Measurements from ENCODE around the gene PARP15. TPM values are rescaled to one million over a fixed set of nuclear protein-coding genes. Genes with fewer than 3 reads are reported as not detected.

The PARP15 gene
- total RNA-seq, 1 experiment from 2014 or later, result 0.24 TPM

- no peaks in the 10 kb centered on the region for H3K79me1 ChIP-seq (ENCODE audit: insufficient read depth, low read depth, low read length, poor library complexity, severe bottlenecking)
- H3K4me2 ChIP-seq (ENCODE audit: insufficient read depth, insufficient read length, low read length), result no peak overlapping the region
- H2BK5ac ChIP-seq (ENCODE audit: insufficient read length, low read length), result no peak overlapping the region
- WGBS (ENCODE audit: extremely low coverage, insufficient read length, low lambda C conversion rate), result no CpG with 5 or more reads among the region's 1 CpG
- H3K36me3 Mint-ChIP-seq (ENCODE audit: insufficient read depth in 1 of 3, low read depth in 3 of 3), result peaks cover 11 to 26% (median 19%) of the 10 kb centered on the region in 3 experiments
- H3K4ac ChIP-seq (ENCODE audit: low read depth, low read length), result no peak overlapping the region
- no peak overlapping the region for H3K9ac ChIP-seq (ENCODE audit: extremely low read depth, insufficient read length, low read length)
- H3K18ac ChIP-seq (ENCODE audit: insufficient read length, low read depth, low read length), result no peak overlapping the region
- no peaks in the 10 kb centered on the region for H3K79me2 ChIP-seq (ENCODE audit: insufficient read depth, low read length)
- no peak overlapping the region for H2BK120ac ChIP-seq (ENCODE audit: low read depth, low read length, poor library complexity, severe bottlenecking)
- H3K4me1 ChIP-seq (ENCODE audit: insufficient read depth, low read length), result no peaks in the 10 kb centered on the region; the same call in 1 of the 2 replicates
- no peak overlapping the region for H4K91ac ChIP-seq (ENCODE audit: insufficient read length, low read depth, low read length)
- no peak overlapping the region for H2AK5ac ChIP-seq (ENCODE audit: insufficient read length, low read length)
- H3K56ac ChIP-seq (ENCODE audit: insufficient read length, low read depth, low read length), result no peak overlapping the region
- H3K23ac ChIP-seq (ENCODE audit: insufficient read length, low read depth, low read length), result no peak overlapping the region
- H2AFZ ChIP-seq (ENCODE audit: low read length), result no peak overlapping the region
- no peak overlapping the region for H3K4me3 Mint-ChIP-seq
- no peaks in the 10 kb centered on the region for H3K27me3 ChIP-seq (ENCODE audit: insufficient read depth, low read length)
- H2BK20ac ChIP-seq (ENCODE audit: low read depth, low read length, poor library complexity, severe bottlenecking), result no peak overlapping the region
- no peaks in the 10 kb centered on the region for H4K20me1 ChIP-seq (ENCODE audit: control insufficient read depth, insufficient read depth, insufficient read length)
- no peak for TF ChIP-seq CTCF (conservative IDR thresholded peaks at IDR 0.05)
- no peaks in the 10 kb centered on the region for H3K23me2 ChIP-seq (ENCODE audit: insufficient read length, low read depth, low read length, poor library complexity, severe bottlenecking)
- H3K4me1 Mint-ChIP-seq, result peaks cover 12 to 21% of the 10 kb centered on the region in 2 experiments
- H3K27ac Mint-ChIP-seq, result no peak overlapping the region
- peaks cover 25 to 34% of the 10 kb centered on the region in 2 experiments for H3K9me3 Mint-ChIP-seq
- H2BK12ac ChIP-seq (ENCODE audit: insufficient read length, low read depth, low read length), result no peak overlapping the region
- no peaks in the 10 kb centered on the region; the same call in 1 of the 2 replicates for H3K27me3 Mint-ChIP-seq (ENCODE audit: low read depth)
- no peak overlapping the region for H4K8ac ChIP-seq (replicated peaks; ENCODE audit: insufficient read length, low read depth, low read length)
- no peak for DNase-seq
- H2BK15ac ChIP-seq (ENCODE audit: low read depth, low read length), result no peak overlapping the region
- no peak overlapping the region for H3T11ph ChIP-seq (ENCODE audit: low read length)
- H3K9me3 ChIP-seq (ENCODE audit: control insufficient read depth, low read depth, low read length), result no peaks in the 10 kb centered on the region
- no peak overlapping the region for H4K5ac ChIP-seq (ENCODE audit: insufficient read length, low read depth, low read length)
- no peak overlapping the region for H3K27ac ChIP-seq (ENCODE audit: insufficient read length, low read depth, low read length)
- no peak overlapping the region for H3K14ac ChIP-seq (ENCODE audit: insufficient read depth, low read length)
Measured at GRCh38 chr3:122586098-122586497, 8.6 kb downstream of the PARP15 start.
